ENCODE data around the gene RETREG3.

DNA sequence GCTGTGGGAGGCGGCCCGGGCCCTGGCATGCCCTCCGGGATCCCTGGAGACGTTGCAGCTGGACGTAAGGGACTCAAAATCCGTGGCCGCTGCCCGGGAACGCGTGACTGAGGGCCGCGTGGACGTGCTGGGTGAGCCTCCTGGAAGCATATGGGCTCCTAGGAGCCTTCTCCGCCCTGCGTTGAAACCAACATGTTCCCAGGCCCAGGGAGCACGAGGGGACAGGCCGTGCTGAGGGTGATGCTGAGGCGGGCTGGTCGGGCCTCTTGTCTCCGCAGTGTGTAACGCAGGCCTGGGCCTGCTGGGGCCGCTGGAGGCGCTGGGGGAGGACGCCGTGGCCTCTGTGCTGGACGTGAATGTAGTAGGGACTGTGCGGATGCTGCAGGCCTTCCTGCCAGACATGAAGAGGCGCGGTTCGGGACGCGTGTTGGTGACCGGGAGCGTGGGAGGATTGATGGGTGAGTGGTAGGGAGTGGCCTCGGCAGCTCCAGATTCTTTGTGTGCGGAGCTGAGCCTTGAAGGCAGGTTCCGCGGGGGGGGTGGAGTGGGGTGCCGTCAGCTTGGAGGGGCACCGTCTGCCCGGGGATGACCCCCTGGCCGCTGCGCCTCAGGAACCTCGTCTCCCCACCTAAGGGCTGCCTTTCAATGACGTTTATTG lies 55.9 kb downstream of the RETREG3 start:
- TF ChIP-seq POLR2A (IDR thresholded peaks at IDR 0.05; ENCODE audit: low read depth, low read length) (no peak), POLR2AphosphoS5 (IDR thresholded peaks at IDR 0.05; ENCODE audit: low read depth, low read length) (no peak), TAF1 (IDR thresholded peaks at IDR 0.05; ENCODE audit: borderline replicate concordance, low read depth, low read length) (no peak)
